HG03571 (cell line): ENCODE data around the gene ANP32A.
"Not testable (repeated sequence)": the region's sequence is repeated elsewhere in the genome, so short reads cannot be mapped to it uniquely, and the experiment has no call there.

Experiments
- ATAC-seq: cut with Tn5 transposase; IDR thresholded peaks from one replicate; pipeline ENCODE4 v1.9.1; 2021; ENCODE audit not compliant: unreplicated experiment

The ANP32A gene

DNA sequence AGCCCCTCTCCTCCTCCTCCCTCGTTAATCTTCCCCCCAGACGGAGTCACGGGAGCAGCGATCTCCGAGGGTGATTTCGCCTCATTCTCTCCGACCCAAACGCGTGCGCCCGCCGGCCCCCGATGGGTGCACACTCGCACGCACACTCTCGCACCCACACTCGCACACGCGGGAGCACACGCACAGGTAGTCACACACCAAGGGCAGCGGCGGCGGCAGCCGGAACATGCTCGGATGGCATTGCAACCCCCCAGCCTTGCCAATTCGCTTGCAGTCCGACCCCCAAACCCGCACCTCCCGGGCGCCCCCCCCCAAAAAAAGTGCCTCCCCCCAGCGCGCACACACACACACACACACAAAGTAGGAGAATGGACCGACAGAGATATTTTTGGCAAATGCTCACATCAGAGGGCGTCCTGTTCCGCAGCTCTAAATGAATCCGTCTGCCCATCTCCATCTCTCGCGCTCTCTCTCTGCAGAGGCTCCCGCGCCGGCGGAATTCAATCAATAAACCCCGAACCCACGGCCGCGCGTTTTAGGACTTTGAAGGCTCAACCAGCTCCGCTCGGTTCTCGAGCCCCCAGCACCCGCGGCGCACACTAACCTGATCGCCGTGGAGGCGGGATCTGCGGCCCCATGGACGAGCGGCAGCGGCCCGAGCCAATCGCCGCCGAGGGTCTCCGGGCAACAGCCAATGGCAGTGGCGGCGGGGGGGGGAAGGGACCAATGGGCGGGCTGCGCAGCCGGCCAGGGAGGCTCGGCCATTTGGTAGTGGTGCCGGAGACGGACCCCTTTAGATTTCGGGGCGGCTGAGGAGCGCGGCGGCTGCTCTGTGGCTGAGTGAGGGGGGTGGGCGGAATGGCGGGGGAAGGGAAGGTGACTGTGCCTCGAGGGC, at the start of gene ANP32A:
TSS of gene ANP32A (minus strand) at position 601 of the 895 bp plus-strand sequence. CDS start at position 457, 144 bp downstream.
- peak; percentile 53 for ATAC-seq

DNA sequence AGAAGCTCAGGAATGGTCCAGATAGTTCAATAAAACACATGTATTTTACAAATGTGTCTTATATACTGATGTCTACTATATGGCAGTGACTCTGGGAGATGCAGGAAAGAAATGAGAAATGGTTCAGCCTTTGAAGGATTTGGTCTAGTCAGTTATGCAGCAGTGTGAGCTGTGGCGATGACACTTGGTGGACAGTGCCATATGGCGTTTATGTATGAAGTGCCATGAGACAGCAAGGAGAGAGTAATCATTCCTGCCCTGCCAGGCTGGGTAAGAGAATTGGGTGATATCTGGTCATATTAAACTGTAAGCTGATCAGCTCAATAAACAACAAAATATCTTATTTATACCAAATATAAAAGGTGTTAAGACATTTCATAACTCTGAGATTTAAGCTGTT, 47.6 kb upstream of the ANP32A start:
- ATAC-seq: no peak

DNA sequence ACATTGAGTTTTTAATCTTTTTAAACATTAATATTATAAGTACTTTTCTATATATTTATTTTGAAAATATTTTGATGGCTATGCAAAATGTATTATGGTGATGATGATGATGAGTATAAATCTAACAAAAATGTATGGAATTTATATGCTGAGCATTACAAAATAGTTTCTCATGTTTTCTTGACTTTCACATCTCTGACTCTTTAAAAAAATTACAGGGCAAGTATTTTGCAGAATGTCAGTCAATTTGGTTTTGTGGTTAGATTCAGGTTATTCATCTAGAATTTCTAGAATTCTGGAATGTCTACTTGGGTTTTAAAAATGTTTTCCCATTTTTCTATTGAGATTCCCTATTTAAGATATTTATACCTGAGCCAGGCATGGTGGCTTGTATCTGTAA, 41.7 kb upstream of the ANP32A start:
- no peak for ATAC-seq

DNA sequence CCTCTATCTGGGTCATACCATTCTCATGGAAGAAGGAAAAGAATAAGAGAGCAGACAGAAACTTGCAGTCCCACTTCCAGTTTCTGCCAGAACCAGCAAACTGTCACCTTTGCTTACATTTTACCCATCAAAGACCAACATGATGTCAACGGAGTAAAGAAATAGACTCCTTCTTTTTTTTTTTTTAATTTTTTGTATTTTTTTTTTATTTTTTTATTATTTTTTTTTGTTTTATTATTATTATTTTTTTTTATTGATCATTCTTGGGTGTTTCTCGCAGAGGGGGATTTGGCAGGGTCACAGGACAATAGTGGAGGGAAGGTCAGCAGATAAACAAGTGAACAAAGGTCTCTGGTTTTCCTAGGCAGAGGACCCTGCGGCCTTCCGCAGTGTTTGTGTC, 38.0 kb upstream of the ANP32A start:
- not testable (repeated sequence) for ATAC-seq

DNA sequence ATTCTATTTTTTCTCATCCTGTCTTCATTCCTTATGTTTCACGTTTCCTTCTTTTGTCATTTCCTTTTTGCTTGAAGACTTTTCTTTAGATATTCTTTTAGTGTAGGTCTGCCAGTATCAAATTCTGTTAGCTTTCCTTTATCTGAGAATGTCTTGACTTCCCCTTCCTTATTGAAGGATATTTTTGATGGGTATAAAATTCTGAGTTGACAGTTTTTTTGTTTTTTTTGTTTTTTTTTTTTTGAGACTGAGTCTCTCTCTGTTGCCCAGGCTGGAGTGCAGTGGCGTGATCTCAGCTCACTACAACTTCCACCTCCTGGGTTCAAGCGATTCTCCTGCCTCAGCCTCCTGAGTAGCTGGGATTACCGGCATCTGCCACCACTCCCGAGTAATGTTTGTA, 36.7 kb upstream of the ANP32A start:
- not testable (repeated sequence) for ATAC-seq

DNA sequence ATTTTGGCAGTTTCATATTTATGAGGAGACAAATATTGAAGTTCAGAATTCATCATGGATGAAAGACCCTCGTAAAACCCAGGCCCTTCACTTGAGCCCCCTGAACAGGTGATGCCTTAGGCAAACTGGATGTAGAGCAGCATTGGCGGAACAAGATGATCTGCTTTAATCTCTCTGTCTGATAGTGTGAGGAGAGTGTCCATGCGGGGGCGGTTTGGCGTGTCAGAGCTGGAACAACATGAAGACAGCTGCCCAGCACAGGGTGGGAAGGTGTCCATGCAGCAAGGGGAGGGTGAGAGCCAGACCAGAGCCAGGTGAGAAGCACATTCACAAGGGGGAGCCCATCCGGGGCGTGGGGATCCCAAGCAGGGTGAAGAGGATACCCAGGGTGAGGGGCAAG, 31.8 kb upstream of the ANP32A start:
- no peak for ATAC-seq

DNA sequence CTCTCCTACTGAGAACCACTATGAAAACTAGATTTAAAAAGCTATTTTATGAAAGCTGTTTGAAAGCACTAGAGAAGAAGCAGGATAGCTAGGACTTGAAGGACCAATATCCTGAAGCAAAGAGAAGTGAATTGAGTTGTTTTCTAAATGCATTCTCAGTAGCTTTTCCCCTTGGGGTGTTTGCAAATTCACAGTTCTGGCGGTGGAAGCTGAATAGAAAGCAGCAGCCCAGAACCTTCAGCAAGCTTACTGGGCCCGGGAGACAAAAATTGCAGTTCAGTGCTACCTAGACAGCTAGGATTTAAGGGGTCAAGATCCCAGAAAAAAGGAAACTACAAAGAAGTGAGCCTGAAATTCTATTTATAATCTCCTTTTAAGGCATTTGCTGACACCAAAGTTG, 31.3 kb upstream of the ANP32A start:
- ATAC-seq: no peak

DNA sequence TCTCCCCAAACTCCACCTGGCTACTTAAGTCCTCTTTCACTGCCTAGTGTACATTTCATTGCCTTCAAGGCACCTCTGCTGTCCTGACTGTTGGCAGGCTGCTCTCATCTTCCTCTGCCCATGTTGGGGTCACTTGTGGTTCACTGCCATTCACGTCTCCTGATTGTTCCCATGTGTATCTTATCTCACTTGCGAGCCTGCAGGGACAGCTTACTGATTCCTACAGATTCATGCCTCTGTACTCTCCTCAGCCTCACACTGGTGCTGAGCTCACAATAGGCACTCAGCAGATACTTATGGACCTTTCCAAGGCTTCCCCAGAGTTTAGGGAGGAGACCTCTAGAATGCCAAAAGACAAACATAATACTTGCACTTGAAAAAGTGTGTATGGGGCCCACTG, 28.8 kb upstream of the ANP32A start:
- no peak for ATAC-seq

DNA sequence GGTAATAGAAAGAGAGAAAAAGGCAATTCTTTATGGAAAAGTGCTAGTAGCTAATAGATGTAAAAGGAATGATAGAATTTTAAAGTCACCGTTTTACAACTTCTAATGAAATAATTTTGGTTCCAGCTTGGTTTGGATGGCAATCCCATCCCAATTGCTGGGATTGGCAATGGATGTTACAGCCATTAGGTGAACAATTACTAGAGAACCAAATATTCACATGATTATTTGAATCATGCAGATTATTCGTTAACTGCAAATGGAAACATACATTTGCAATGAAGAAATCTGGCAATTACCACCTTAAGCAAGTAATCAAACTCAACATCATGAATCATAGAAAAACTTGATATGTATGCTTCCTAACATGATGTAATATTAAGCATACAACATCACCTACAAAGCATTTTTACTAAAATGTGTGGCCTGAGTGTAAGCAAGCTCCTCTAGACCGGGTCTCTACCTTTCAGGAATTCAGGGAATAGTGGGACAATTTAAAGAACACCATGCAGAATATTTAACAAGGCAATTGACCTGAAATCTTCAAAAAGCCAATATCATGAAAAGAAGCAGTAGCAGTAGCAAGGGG, 26.2 kb upstream of the ANP32A start:
- ATAC-seq: no peak

DNA sequence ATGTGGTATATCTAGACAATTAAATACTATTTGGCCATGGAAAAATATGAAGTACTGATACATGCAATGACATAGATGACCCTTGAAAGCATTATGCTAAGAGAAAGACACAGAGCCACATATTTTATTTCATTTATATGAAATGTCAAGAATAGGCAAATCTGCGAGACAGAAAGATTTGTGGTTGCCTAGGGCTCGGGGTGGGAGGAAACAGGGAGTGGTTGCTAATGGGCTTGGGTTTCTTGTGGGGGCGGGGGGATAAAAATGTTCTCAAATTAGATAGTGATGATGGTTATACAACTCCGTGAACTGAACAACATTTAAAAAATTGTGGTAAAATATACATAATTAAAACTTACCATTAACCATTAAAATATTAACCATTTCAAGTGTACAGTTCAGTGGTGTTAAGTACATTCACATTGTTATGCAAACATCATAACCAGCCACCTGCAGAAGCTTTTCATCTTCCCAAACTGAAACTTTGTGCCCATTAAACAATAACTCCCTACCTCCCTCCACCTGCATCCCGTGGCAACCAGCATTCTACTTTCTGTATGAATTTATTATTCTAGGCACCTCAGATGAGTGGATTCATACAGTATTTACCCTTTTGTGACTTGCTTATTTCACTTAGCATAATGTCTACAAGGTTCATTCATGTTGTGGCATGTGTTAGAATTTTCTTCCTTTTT, 24.3 kb upstream of the ANP32A start:
- ATAC-seq: no peak

DNA sequence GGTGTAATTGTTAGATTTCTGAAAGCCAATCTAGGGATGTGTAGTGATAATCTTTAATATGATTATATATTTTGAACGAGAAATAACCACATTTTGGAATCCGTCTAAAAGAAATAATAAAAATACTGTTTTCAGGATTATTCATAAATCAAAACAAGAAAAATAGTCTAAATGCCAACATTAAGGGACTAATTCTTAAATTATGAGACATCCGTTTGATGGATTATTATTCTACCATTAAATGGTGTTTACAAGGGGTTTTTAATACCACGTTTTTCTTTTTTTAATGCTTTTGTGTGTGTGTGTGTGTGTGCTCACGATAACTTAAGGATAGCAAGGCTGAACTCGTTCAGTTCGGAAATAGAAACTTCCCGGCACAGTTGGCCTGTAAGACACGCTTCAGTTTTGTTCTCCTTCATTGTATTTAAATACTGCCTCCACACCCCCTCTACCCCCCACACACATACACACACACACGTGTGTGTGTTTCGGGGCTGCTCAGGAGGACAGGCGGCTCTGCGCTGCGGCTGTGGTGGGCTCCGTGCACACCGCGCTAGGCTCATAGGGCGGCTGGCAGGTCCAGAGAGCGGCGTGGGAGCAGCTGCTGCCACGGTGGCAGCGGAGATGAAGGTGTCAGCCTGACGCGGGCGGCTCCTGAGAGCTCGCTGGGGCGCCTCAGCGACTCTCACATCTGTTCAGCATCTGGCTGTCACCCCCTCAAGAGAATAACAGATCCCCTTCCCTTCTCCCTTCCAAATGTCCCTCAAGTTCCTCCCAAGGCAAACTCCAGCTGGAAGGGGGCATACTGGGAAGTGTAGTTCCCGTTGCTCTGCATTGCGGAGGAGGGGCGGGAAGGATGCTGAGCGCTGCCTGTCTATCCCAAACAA, 23.0 kb upstream of the ANP32A start:
- ATAC-seq: no peak

DNA sequence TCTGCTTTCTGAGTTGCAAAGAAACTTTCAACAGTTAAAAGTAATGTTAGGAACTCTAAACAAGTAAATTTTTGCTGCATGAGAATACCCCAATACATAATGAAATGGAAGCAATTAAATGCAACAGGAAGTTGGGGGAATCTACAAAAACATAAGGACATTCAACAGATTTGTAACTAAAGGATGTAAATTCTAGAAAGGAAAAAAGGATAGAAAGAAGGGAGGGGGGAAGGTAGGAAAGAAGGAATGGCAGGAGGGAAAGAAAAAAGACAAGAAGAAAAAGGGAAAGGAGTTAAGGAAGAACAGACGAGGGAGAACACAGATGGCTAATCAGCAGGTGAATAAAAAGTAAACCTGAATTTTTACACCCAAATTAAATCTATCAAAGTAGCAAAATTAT, 22.3 kb upstream of the ANP32A start:
- no peak for ATAC-seq

DNA sequence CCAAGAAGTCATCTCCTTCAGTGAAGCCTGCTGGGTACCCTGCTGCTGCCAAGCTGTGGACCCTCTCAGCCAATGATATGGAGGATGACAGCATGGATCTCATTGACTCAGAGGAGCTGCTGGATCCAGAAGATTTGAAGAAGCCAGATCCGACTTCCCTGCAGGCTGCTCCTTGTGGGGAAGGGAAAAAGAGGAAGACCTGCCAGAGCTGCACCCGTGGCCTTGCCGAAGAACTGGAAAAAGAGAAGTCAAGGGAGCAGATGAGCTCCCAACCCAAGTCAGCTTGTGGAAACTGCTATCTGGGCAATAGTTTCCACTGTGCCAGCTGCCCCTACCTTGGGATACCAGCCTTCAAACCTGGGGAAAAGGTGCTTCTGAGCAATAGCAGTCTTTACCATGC, 13.7 kb upstream of the ANP32A start:
- ATAC-seq: no peak

DNA sequence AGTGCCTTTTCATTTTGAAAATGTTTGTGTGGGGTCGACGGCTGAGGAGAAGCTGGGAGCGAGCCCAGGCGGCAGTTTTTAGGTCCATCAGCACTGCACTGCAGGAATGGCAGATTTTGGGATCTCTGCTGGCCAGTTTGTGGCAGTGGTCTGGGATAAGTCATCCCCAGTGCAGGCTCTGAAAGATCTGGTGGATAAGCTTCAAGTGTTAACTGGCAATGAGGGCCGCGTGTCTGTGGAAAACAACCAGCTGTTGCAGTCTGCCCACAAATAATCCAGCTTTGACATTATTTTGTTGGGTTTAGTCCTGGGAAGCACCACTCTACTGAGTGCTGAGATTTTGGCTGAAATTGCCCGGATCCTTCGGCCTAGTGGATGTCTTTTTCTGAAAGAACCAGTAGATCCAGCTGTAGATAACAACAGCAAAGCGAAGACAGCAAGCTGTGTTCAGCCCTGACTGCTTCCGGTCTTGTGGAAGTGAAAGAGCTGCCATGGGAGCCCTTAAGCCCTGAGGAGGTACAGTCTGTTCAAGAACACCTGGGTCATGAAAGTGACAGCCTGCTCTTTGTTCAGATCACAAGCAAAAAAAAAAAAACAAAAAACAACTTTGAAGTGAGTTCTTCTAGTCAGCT, 13.1 kb upstream of the ANP32A start:
- no peak for ATAC-seq

DNA sequence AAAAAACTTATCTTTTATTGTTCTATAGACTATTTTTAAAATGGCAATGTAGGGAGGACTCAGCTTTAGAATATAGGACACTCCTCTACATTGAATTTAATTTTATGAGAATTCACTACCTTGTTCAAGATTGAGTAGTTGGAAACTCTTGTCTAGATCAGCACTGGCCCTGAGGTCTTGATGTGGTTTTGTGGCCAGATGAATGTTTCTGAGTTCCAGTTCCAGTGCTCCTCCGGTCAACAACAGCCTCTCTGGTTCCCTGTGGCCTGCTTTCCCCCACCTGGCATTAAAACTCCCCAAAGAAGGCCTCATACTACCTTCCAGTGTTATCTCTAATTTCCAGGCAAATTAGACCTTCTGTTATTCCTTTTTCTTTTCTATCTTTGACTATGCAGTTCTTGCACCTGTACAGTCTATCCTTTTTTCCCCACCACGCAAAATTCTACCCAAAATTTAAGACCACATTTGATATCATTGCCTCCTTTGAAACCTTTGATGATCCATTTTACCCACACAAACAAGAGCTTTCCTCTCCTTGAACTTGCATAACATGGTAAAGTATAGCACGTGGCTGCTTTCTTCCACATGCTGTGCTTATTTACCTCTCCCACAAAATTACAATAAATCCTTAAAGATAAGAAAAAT, 9.6 kb upstream of the ANP32A start:
- no peak for ATAC-seq

DNA sequence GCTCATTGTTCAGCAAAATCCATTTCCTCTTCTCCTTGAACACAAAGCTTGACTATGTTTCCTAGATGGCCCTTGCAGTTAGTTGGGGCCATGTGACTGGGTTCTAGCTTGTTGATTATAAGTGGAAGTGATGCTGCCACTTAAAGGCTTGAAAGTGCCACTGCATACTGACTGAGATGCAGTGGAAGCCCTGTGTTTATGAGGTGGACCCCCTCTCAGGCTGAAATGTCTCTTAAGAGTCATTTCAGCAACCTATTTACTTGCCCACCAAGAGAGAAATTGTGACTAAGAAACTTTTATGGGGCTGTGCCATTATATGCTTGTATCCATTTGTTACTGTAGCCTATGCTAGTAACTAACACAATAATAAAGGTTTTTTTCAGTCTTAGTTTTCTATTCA, 8.4 kb upstream of the ANP32A start:
- ATAC-seq: no peak

DNA sequence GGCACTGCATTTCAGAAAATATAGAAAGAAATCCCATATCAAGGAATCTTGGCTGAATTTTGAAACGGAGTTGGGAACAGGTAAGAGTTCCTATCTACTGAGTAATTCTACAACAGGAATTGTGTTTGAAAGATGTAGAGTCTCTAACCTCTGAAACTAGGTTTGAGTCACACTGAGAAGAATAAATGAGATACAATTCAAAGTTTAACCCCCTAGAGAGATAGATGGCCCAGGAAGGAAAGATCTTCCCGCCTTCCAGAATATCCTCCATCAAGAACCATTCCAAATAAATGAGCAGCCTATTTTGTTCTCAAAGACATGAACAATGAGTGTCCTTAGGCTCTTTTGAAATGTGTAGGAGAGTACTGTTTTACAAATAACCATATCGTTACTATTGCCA, 2.9 kb upstream of the ANP32A start:
- ATAC-seq: no peak

DNA sequence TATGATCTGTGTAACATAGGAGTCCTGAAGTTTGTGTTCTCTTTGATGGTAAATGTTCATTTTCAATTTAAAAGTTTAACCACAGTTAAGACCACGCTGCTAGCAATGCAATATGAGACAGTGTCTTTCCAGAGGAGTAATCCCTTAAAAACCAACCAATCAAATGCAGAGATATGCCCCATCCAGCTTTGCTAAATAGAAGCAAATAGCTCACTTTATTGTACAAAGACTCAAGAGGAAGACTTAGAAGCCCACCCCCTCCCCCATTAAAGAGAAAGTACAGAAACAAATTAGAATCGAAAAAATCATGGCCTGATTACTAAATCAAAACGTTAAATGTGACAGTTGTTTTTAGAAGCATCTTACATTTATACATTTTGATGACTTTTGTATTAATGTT, 2.1 kb upstream of the ANP32A start:
- no peak for ATAC-seq

DNA sequence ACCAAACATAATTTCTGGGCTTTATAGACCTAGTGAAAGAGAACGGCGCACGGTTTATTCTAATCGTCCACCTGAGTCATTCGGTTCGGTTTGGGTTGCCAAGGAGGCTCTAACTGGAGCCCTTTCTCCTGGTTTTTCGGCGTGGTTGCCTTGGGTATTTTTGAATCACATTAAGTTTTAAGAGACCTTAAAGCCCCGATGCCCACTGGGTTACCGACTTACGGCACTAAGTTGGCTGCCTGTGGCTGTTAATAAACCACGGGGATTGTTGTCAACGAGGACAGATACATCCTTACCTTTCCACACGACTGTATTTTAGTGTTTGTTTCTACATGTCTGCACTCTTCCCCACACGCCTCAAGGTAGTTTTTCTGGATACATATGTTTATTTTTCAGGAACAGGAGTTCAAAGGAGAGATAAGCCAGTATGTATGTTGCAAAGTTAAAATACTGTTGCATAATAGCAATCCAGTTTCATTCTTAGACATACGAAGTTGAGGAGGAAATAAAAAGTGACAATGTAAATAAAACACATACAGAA, 1.2 kb upstream of the ANP32A start:
- no peak for ATAC-seq
